Hepatocyte (in vitro differentiated cells): Measurements from ENCODE around the gene CRYBA4.

Experiments
- CTCF ChIP-seq: fragments of 200-600 bp; sonication (generic); IDR thresholded peaks from 2 replicates; pipeline ENCODE4 v1.5.1; 2016; ENCODE audit warnings: antibody characterized with exemption, mild to moderate bottlenecking; ENCODE audit not compliant: poor library complexity
- EZH2 ChIP-seq: fragments of 200-600 bp; sonication (generic); IDR thresholded peaks from 2 replicates; pipeline ENCODE4 v1.6.1; 2016; ENCODE audit warnings: antibody characterized with exemption, mild to moderate bottlenecking, borderline replicate concordance
- EZH2phosphoT487 ChIP-seq: fragments of 200-600 bp; sonication (generic); IDR thresholded peaks from one replicate; pipeline ENCODE4 v1.6.1; 2018; ENCODE audit warnings: antibody characterized with exemption, mild to moderate bottlenecking, low read depth, moderate library complexity; ENCODE audit not compliant: unreplicated experiment, severe bottlenecking

- no peak for TF ChIP-seq CTCF
- TF ChIP-seq EZH2phosphoT487: no peak
- TF ChIP-seq EZH2: no peak
Measured at GRCh38 chr22:26616650-26617049, 5.1 kb upstream of the CRYBA4 start.
